Stimulated activated CD4-positive, alpha-beta T cell treated with anti-CD3 and anti-CD28 coated beads, Interleukin-4, amount 100 ng/mL, for 1 hour (primary cell): ENCODE data around the gene TDRD10.

ENCODE experiments used
- DNase-seq: peaks from one replicate; pipeline ENCODE4 v3.0.0-alpha.2; 2020

The TDRD10 gene

GRCh38 chr1:154502066-154502743 is at the start of gene TDRD10, which contains the start of gene SHE:
TSS of gene TDRD10 (plus strand) at chr1:154502219. CDS start at chr1:154506904, 4,685 bp downstream.
TSS of gene SHE (minus strand) at chr1:154502412. CDS start at chr1:154502026, 386 bp downstream.
- peak; percentile 15 for DNase-seq

GRCh38 chr1:154453161-154453560 is 48.9 kb upstream of the TDRD10 start:
- no peak for DNase-seq

- no peak for DNase-seq
Observed at GRCh38 chr1:154453574-154454352, 48.3 kb upstream of the TDRD10 start.

- no peak for DNase-seq
Observed at GRCh38 chr1:154454386-154455120, 47.5 kb upstream of the TDRD10 start.

- DNase-seq: no peak
Observed at GRCh38 chr1:154456631-154457030, 45.4 kb upstream of the TDRD10 start.

- no peak for DNase-seq
Observed at GRCh38 chr1:154459080-154459479, 42.9 kb upstream of the TDRD10 start.

- DNase-seq: no peak
Observed at GRCh38 chr1:154460695-154461260, 41.2 kb upstream of the TDRD10 start.

GRCh38 chr1:154463512-154463990 is 38.5 kb upstream of the TDRD10 start:
- DNase-seq: peak; percentile 58

GRCh38 chr1:154465621-154466195 is 36.3 kb upstream of the TDRD10 start:
- no peak for DNase-seq

- no peak for DNase-seq
Observed at GRCh38 chr1:154466206-154466605, 35.8 kb upstream of the TDRD10 start.

GRCh38 chr1:154466921-154467417 is 35.0 kb upstream of the TDRD10 start:
- no peak for DNase-seq

GRCh38 chr1:154467434-154468102 is 34.5 kb upstream of the TDRD10 start:
- DNase-seq: no peak

GRCh38 chr1:154468535-154469250 is 33.3 kb upstream of the TDRD10 start:
- no peak for DNase-seq

- DNase-seq: no peak
Observed at GRCh38 chr1:154469844-154470560, 32.0 kb upstream of the TDRD10 start.

- no peak for DNase-seq
Observed at GRCh38 chr1:154471304-154471703, 30.7 kb upstream of the TDRD10 start.

- no peak for DNase-seq
Observed at GRCh38 chr1:154474802-154475201, 27.2 kb upstream of the TDRD10 start.

- DNase-seq: no peak
Observed at GRCh38 chr1:154476791-154477190, 25.2 kb upstream of the TDRD10 start.

GRCh38 chr1:154478013-154478412 is 24.0 kb upstream of the TDRD10 start:
- DNase-seq: no peak

GRCh38 chr1:154478639-154479038 is 23.4 kb upstream of the TDRD10 start:
- DNase-seq: no peak

GRCh38 chr1:154479764-154480421 is 22.1 kb upstream of the TDRD10 start:
- DNase-seq: no peak
